HepG2 (cell line): ENCODE data around the gene ADAT3. TPM values are rescaled to one million over a fixed set of nuclear protein-coding genes. Genes with fewer than 3 reads are reported as not detected.

Experiments used
- BHLHE40 ChIP-seq: IDR thresholded peaks from 2 replicates; pipeline ENCODE4 v1.6.1; 2011; ENCODE audit warnings: low read length, improper control_type of control experiment
- FOXK1 ChIP-seq: sonication (generic); formaldehyde crosslinking; IDR thresholded peaks from 2 replicates; pipeline ENCODE4 v1.4.0; 2020; ENCODE audit warnings: low read depth, missing genetic modification reagents, borderline replicate concordance
- FOXM1 ChIP-seq: sonication (generic); formaldehyde crosslinking; IDR thresholded peaks from 2 replicates; pipeline ENCODE4 v1.5.0; 2020; ENCODE audit warnings: missing genetic modification reagents
- HHEX ChIP-seq: IDR thresholded peaks from 2 replicates; pipeline ENCODE4 v1.6.1; 2016; ENCODE audit warnings: control low read depth
- HOXA5 ChIP-seq: sonication (generic); formaldehyde crosslinking; IDR thresholded peaks from 2 replicates; pipeline ENCODE4 v1.4.0; 2020; ENCODE audit warnings: missing genetic modification reagents
- MXD4 ChIP-seq: IDR thresholded peaks from 2 replicates; pipeline ENCODE4 v1.6.1; 2016; ENCODE audit warnings: mild to moderate bottlenecking, missing biosample characterization, missing genetic modification reagents
- ZNF296 ChIP-seq: sonication (generic); formaldehyde crosslinking; conservative IDR thresholded peaks from 2 replicates; pipeline ENCODE4 v1.5.0; 2020; ENCODE audit warnings: mild to moderate bottlenecking, missing genetic modification reagents
- ZNF543 ChIP-seq: sonication (generic); formaldehyde crosslinking; IDR thresholded peaks from 2 replicates; pipeline ENCODE4 v1.4.0; 2020; ENCODE audit warnings: mild to moderate bottlenecking, missing genetic modification reagents
- ZNF678 ChIP-seq: sonication (generic); formaldehyde crosslinking; IDR thresholded peaks from 2 replicates; pipeline ENCODE4 v1.4.0; 2020; ENCODE audit warnings: mild to moderate bottlenecking, missing genetic modification reagents
- ZNF782 ChIP-seq: sonication (generic); formaldehyde crosslinking; IDR thresholded peaks from 2 replicates; pipeline ENCODE4 v1.4.0; 2020; ENCODE audit warnings: missing genetic modification reagents, mild to moderate bottlenecking, borderline replicate concordance
- polyA plus RNA-seq, 8 experiments: library from polyadenylated mRNA; depleted of rRNA in 3 of 8; stranded (reverse) in 7 of 8; unstranded in 1 of 8; fragments of >200 nt; fragmentation: Illumina TruSeq in 4 of 8; extraction: Trizol in 4 of 8; gene quantifications; 2 replicates each; pipeline versions ENCODE4 v1.2.1 to v1.2.3, GENCODE V29; 2011 to 2016; ENCODE audit warnings: low read depth in 4 of 8, missing spikeins in 1 of 8, mixed read lengths in 1 of 8; ENCODE audit not compliant: insufficient read depth in 1 of 8
- total RNA-seq, 5 experiments: library from RNA; depleted of rRNA; stranded (reverse); fragments of >200 nt; fragmentation: Illumina TruSeq; extraction: Trizol; gene quantifications; 2 replicates each; pipeline ENCODE4 v1.2.3, GENCODE V29; 2016; ENCODE audit warnings: low read depth in 1 of 5
- TF ChIP-seq, protein P1 (sequence below): sonication (generic); formaldehyde crosslinking; IDR thresholded peaks from 2 replicates; pipeline ENCODE4 v1.4.0; 2020; ENCODE audit warnings: missing genetic modification reagents
- TF ChIP-seq, protein P2 (sequence below): sonication (generic); formaldehyde crosslinking; IDR thresholded peaks from 2 replicates; pipeline ENCODE4 v1.4.0; 2020; ENCODE audit warnings: missing genetic modification reagents
- TF ChIP-seq, protein P3 (sequence below): sonication (generic); formaldehyde crosslinking; IDR thresholded peaks from 2 replicates; pipeline ENCODE4 v1.9.0; 2021; ENCODE audit warnings: missing genetic modification reagents, mild to moderate bottlenecking, borderline replicate concordance
- TF ChIP-seq, protein P4 (sequence below): sonication (generic); formaldehyde crosslinking; IDR thresholded peaks from 2 replicates; pipeline ENCODE4 v1.4.0; 2020; ENCODE audit warnings: mild to moderate bottlenecking, missing genetic modification reagents
- TF ChIP-seq, protein P5 (sequence below): sonication (generic); formaldehyde crosslinking; IDR thresholded peaks from 2 replicates; pipeline ENCODE4 v1.4.0; 2020; ENCODE audit warnings: missing genetic modification reagents, borderline replicate concordance
- TF ChIP-seq, protein P6 (sequence below): sonication (generic); formaldehyde crosslinking; IDR thresholded peaks from 2 replicates; pipeline ENCODE4 v1.5.0; 2020; ENCODE audit warnings: mild to moderate bottlenecking, missing genetic modification reagents, borderline replicate concordance

Gene ADAT3
- total and polyA plus RNA-seq, 2 of the 13 experiments (the other 11 are each of a cell fraction or from before 2014, with no cell fraction given): 0.95 to 3.5 TPM

DNA sequence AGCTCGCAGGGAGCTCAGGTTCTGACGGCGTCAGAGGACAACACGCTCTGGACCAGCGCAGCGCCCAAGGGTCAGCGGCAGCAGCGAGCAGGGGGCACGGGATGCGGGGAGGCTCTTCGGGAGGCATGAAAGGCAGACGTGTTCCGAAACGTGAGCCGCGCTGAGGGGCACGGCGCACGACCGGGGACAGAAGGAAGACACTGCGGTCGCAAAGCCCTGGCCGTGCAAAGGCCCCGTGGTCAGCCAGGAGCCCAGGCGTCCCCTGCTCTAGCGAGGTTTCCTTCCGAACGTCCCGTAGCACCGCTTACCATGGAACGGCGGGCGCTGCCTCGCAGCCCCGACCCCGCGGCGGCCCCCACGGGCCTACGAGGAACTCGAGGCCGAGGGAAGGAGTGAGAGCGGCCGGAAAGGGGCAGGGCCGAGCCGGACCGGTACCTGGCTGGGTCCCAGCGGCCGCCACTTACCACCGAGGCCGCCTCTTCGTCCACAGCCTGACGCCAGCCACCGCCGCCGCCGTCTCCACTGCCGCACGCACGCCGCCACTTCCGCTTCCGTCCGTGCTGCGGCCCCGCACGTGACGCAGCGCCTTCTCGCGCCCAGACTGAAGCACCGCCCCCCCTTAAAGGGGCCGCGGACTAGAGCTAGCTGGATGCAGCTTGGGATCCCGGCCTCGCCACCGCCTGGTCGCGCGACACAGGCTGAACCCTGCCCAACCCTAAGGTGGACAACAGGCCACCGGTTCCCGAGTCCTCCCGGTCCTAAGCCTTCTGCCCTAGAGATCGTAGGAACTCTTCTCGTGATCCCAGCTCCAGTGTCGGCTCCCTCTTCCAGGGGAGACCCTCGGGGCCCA lies 29.3 kb upstream of the ADAT3 start (continued):
- TF ChIP-seq ZNF543 (CRISPR knock-in tag): peak; percentile 83; the same call in 1 of the 2 replicates
- TF ChIP-seq, protein P1, sequence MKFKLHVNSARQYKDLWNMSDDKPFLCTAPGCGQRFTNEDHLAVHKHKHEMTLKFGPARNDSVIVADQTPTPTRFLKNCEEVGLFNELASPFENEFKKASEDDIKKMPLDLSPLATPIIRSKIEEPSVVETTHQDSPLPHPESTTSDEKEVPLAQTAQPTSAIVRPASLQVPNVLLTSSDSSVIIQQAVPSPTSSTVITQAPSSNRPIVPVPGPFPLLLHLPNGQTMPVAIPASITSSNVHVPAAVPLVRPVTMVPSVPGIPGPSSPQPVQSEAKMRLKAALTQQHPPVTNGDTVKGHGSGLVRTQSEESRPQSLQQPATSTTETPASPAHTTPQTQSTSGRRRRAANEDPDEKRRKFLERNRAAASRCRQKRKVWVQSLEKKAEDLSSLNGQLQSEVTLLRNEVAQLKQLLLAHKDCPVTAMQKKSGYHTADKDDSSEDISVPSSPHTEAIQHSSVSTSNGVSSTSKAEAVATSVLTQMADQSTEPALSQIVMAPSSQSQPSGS (CRISPR knock-in tag): peak; percentile 87
- TF ChIP-seq, protein P2, sequence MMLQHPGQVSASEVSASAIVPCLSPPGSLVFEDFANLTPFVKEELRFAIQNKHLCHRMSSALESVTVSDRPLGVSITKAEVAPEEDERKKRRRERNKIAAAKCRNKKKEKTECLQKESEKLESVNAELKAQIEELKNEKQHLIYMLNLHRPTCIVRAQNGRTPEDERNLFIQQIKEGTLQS: no peak
- peak; percentile 78; the same call in 1 of the 2 replicates for TF ChIP-seq FOXK1 (CRISPR knock-in tag)
- peak; percentile 53; the same call in 1 of the 2 replicates for TF ChIP-seq FOXM1 (CRISPR knock-in tag)
- TF ChIP-seq MXD4 (CRISPR knock-in tag): peak; percentile 96
- TF ChIP-seq BHLHE40: peak; percentile 99
- TF ChIP-seq HHEX (CRISPR knock-in tag): no peak
- TF ChIP-seq, protein P3, sequence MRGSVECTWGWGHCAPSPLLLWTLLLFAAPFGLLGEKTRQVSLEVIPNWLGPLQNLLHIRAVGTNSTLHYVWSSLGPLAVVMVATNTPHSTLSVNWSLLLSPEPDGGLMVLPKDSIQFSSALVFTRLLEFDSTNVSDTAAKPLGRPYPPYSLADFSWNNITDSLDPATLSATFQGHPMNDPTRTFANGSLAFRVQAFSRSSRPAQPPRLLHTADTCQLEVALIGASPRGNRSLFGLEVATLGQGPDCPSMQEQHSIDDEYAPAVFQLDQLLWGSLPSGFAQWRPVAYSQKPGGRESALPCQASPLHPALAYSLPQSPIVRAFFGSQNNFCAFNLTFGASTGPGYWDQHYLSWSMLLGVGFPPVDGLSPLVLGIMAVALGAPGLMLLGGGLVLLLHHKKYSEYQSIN (CRISPR knock-in tag): no peak
- TF ChIP-seq ZNF782 (CRISPR knock-in tag): peak; percentile 66; the same call in 1 of the 2 replicates
- TF ChIP-seq, protein P4, sequence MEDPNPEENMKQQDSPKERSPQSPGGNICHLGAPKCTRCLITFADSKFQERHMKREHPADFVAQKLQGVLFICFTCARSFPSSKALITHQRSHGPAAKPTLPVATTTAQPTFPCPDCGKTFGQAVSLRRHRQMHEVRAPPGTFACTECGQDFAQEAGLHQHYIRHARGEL (CRISPR knock-in tag): no peak
- peak; percentile 85; the same call in 1 of the 2 replicates for TF ChIP-seq HOXA5 (CRISPR knock-in tag)
- no peak for TF ChIP-seq ZNF296 (CRISPR knock-in tag)
- TF ChIP-seq, protein P5, sequence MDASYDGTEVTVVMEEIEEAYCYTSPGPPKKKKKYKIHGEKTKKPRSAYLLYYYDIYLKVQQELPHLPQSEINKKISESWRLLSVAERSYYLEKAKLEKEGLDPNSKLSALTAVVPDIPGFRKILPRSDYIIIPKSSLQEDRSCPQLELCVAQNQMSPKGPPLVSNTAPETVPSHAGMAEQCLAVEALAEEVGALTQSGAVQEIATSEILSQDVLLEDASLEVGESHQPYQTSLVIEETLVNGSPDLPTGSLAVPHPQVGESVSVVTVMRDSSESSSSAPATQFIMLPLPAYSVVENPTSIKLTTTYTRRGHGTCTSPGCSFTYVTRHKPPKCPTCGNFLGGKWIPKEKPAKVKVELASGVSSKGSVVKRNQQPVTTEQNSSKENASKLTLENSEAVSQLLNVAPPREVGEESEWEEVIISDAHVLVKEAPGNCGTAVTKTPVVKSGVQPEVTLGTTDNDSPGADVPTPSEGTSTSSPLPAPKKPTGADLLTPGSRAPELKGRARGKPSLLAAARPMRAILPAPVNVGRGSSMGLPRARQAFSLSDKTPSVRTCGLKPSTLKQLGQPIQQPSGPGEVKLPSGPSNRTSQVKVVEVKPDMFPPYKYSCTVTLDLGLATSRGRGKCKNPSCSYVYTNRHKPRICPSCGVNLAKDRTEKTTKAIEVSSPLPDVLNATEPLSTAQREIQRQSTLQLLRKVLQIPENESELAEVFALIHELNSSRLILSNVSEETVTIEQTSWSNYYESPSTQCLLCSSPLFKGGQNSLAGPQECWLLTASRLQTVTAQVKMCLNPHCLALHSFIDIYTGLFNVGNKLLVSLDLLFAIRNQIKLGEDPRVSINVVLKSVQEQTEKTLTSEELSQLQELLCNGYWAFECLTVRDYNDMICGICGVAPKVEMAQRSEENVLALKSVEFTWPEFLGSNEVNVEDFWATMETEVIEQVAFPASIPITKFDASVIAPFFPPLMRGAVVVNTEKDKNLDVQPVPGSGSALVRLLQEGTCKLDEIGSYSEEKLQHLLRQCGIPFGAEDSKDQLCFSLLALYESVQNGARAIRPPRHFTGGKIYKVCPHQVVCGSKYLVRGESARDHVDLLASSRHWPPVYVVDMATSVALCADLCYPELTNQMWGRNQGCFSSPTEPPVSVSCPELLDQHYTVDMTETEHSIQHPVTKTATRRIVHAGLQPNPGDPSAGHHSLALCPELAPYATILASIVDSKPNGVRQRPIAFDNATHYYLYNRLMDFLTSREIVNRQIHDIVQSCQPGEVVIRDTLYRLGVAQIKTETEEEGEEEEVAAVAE (CRISPR knock-in tag): peak; percentile 83; the same call in 1 of the 2 replicates
- 0 out of 2 replicates have a peak, but pooled peaks have one; percentile 68 for TF ChIP-seq ZNF678 (CRISPR knock-in tag)
- TF ChIP-seq, protein P6, sequence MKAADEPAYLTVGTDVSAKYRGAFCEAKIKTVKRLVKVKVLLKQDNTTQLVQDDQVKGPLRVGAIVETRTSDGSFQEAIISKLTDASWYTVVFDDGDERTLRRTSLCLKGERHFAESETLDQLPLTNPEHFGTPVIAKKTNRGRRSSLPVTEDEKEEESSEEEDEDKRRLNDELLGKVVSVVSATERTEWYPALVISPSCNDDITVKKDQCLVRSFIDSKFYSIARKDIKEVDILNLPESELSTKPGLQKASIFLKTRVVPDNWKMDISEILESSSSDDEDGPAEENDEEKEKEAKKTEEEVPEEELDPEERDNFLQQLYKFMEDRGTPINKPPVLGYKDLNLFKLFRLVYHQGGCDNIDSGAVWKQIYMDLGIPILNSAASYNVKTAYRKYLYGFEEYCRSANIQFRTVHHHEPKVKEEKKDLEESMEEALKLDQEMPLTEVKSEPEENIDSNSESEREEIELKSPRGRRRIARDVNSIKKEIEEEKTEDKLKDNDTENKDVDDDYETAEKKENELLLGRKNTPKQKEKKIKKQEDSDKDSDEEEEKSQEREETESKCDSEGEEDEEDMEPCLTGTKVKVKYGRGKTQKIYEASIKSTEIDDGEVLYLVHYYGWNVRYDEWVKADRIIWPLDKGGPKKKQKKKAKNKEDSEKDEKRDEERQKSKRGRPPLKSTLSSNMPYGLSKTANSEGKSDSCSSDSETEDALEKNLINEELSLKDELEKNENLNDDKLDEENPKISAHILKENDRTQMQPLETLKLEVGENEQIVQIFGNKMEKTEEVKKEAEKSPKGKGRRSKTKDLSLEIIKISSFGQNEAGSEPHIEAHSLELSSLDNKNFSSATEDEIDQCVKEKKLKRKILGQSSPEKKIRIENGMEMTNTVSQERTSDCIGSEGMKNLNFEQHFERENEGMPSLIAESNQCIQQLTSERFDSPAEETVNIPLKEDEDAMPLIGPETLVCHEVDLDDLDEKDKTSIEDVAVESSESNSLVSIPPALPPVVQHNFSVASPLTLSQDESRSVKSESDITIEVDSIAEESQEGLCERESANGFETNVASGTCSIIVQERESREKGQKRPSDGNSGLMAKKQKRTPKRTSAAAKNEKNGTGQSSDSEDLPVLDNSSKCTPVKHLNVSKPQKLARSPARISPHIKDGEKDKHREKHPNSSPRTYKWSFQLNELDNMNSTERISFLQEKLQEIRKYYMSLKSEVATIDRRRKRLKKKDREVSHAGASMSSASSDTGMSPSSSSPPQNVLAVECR (CRISPR knock-in tag): peak; percentile 99
